Measurements from ENCODE around the gene CAPN15.

CAPN15 gene

GRCh38 chr16:521381-522210, 5.9 kb upstream of the CAPN15 start:
- no peak for DNase-seq (ENCODE audit: low read depth in 1 of 2, low spot score in 1 of 2)
- Histone ChIP-seq H3K27me3 (ENCODE audit: insufficient read depth, poor library complexity, severe bottlenecking) (no peaks in the 10 kb centered on the region), H3K27ac (replicated peaks) (no peak overlapping the region), H3K4me3 (replicated peaks; ENCODE audit: insufficient read depth, low read length) (no peak overlapping the region)
- TF ChIP-seq SPI1 (IDR thresholded peaks at IDR 0.05; ENCODE audit: borderline replicate concordance, low read depth): no peak
- no peak for TF ChIP-seq REST (IDR thresholded peaks at IDR 0.05; ENCODE audit: insufficient replicate concordance, low read depth)
- no peak for TF ChIP-seq GABPA (IDR thresholded peaks at IDR 0.05; ENCODE audit: low read depth)
- TF ChIP-seq POLR2AphosphoS5 (IDR thresholded peaks at IDR 0.05; ENCODE audit: low read depth): no peak
- no peak for TF ChIP-seq CTCF (IDR thresholded peaks at IDR 0.05; ENCODE audit: insufficient read depth, low read length)

- no peak for TF ChIP-seq SPI1 (IDR thresholded peaks at IDR 0.05; ENCODE audit: borderline replicate concordance, low read depth)
- no peak; the same call in 1 of the 2 replicates for TF ChIP-seq POLR2AphosphoS5 (IDR thresholded peaks at IDR 0.05; ENCODE audit: low read depth)
- no peak for TF ChIP-seq CTCF (IDR thresholded peaks at IDR 0.05; ENCODE audit: insufficient read depth, low read length)
- no peak for TF ChIP-seq REST (IDR thresholded peaks at IDR 0.05; ENCODE audit: insufficient replicate concordance, low read depth)
- TF ChIP-seq GABPA (IDR thresholded peaks at IDR 0.05; ENCODE audit: low read depth): no peak
- Histone ChIP-seq H3K27me3 (ENCODE audit: insufficient read depth, poor library complexity, severe bottlenecking) (no peaks in the 10 kb centered on the region), H3K27ac (replicated peaks) (no peak overlapping the region), H3K4me3 (replicated peaks; ENCODE audit: insufficient read depth, low read length) (no peak overlapping the region)
- no peak for DNase-seq (ENCODE audit: low read depth in 1 of 2, low spot score in 1 of 2)
These were observed 5.0 kb upstream of the CAPN15 start for GRCh38 chr16:522320-523096.

GRCh38 chr16:523097-523741, 4.3 kb upstream of the CAPN15 start:
- no peak for DNase-seq (ENCODE audit: low read depth in 1 of 2, low spot score in 1 of 2)
- Histone ChIP-seq H3K27me3 (ENCODE audit: insufficient read depth, poor library complexity, severe bottlenecking) (no peaks in the 10 kb centered on the region), H3K4me3 (replicated peaks; ENCODE audit: insufficient read depth, low read length) (no peak overlapping the region), H3K27ac (replicated peaks) (no peak overlapping the region)
- no peak for TF ChIP-seq REST (IDR thresholded peaks at IDR 0.05; ENCODE audit: insufficient replicate concordance, low read depth)
- TF ChIP-seq CTCF (IDR thresholded peaks at IDR 0.05; ENCODE audit: insufficient read depth, low read length): no peak

Measured in HL-60 (cell line).